ENCODE results near the gene DDX23. TPM values are rescaled to one million over a fixed set of nuclear protein-coding genes. Genes with fewer than 3 reads are reported as not detected.

The DDX23 gene
- total RNA-seq, 2 donors from 2014 or later = 98.5 to 108 TPM

- peaks cover 69% of the 10 kb centered on the region for H3K36me3 Mint-ChIP-seq (ENCODE audit: low read depth)
- 90 to 100% methylated on average over 2 of the region's 2 CpGs for WGBS, 2 experiments (ENCODE audit: insufficient coverage in 1 of 2, insufficient read length in 1 of 2)
Measured at GRCh38 chr12:48828293-48828692, 23.7 kb downstream of the DDX23 start.

GRCh38 chr12:48827513-48828096 is 24.4 kb downstream of the DDX23 start:
- no peaks in the 10 kb centered on the region for H3K4me1 ChIP-seq (ENCODE audit: control insufficient read depth, insufficient read depth, low read length)
- H3K27me3 ChIP-seq (ENCODE audit: control insufficient read depth, insufficient read depth, low read length, poor library complexity, severe bottlenecking) = no peaks in the 10 kb centered on the region
- no peaks in the 10 kb centered on the region for H3K4me1 Mint-ChIP-seq
- H3K36me3 ChIP-seq (ENCODE audit: control insufficient read depth, insufficient read depth, low read length) = peaks cover 64% of the 10 kb centered on the region
- H3K9me3 ChIP-seq (ENCODE audit: control insufficient read depth, low read length) = no peaks in the 10 kb centered on the region
- no peak overlapping the region for H3K27ac ChIP-seq (ENCODE audit: low read depth, low read length)
- DNase-seq = no peak
- no peak for TF ChIP-seq CTCF (conservative IDR thresholded peaks at IDR 0.05)
- H3K4me3 ChIP-seq (ENCODE audit: low read length) = no peak overlapping the region
- H3K4me3 Mint-ChIP-seq = no peak overlapping the region
- peaks cover 4% of the 10 kb centered on the region for H3K27me3 Mint-ChIP-seq (ENCODE audit: insufficient read depth)
- no peak overlapping the region for H3K27ac Mint-ChIP-seq
- H3K9ac ChIP-seq (ENCODE audit: extremely low read depth, low read length, poor library complexity, severe bottlenecking) = no peak overlapping the region
- H3K36me3 Mint-ChIP-seq (ENCODE audit: low read depth) = peaks cover 64% of the 10 kb centered on the region
- no peaks in the 10 kb centered on the region for H3K9me3 Mint-ChIP-seq
- 95 to 97% methylated on average over 11 to 17 of the region's 17 CpGs for whole genome bisulfite sequencing, 2 experiments (ENCODE audit: insufficient coverage in 1 of 2, insufficient read length in 1 of 2)

More at GRCh38 chr12:48828293-48828692, 23.7 kb downstream of the DDX23 start:
- no peak overlapping the region for H3K27ac Mint-ChIP-seq
- Histone ChIP-seq H3K4me3 (ENCODE audit: low read length) (no peak overlapping the region), H3K4me1 (ENCODE audit: control insufficient read depth, insufficient read depth, low read length) (no peaks in the 10 kb centered on the region), H3K36me3 (ENCODE audit: control insufficient read depth, insufficient read depth, low read length) (peaks cover 70% of the 10 kb centered on the region), H3K9ac (ENCODE audit: extremely low read depth, low read length, poor library complexity, severe bottlenecking) (no peak overlapping the region), H3K27me3 (ENCODE audit: control insufficient read depth, insufficient read depth, low read length, poor library complexity, severe bottlenecking) (no peaks in the 10 kb centered on the region), H3K27ac (ENCODE audit: low read depth, low read length) (no peak overlapping the region), H3K9me3 (ENCODE audit: control insufficient read depth, low read length) (no peaks in the 10 kb centered on the region)
- no peak for TF ChIP-seq CTCF (conservative IDR thresholded peaks at IDR 0.05)
- no peaks in the 10 kb centered on the region for H3K9me3 Mint-ChIP-seq
- no peaks in the 10 kb centered on the region for H3K4me1 Mint-ChIP-seq
- no peak overlapping the region for H3K4me3 Mint-ChIP-seq
- DNase-seq = no peak
- H3K27me3 Mint-ChIP-seq (ENCODE audit: insufficient read depth) = peaks cover 2% of the 10 kb centered on the region

- peaks cover 59% of the 10 kb centered on the region for H3K36me3 Mint-ChIP-seq (ENCODE audit: low read depth)
- peaks cover 10% of the 10 kb centered on the region for H3K27me3 Mint-ChIP-seq (ENCODE audit: insufficient read depth)
Measured at GRCh38 chr12:48827026-48827425, 24.9 kb downstream of the DDX23 start.

More at GRCh38 chr12:48827026-48827425, 24.9 kb downstream of the DDX23 start:
- Histone ChIP-seq H3K4me1 (ENCODE audit: control insufficient read depth, insufficient read depth, low read length) (no peaks in the 10 kb centered on the region), H3K9me3 (ENCODE audit: control insufficient read depth, low read length) (no peaks in the 10 kb centered on the region), H3K36me3 (ENCODE audit: control insufficient read depth, insufficient read depth, low read length) (peaks cover 58% of the 10 kb centered on the region), H3K4me3 (ENCODE audit: low read length) (no peak overlapping the region), H3K27ac (ENCODE audit: low read depth, low read length) (no peak overlapping the region), H3K9ac (ENCODE audit: extremely low read depth, low read length, poor library complexity, severe bottlenecking) (no peak overlapping the region), H3K27me3 (ENCODE audit: control insufficient read depth, insufficient read depth, low read length, poor library complexity, severe bottlenecking) (no peaks in the 10 kb centered on the region)
- DNase-seq = no peak
- 89 to 96% methylated on average over 8 of the region's 8 CpGs for WGBS, 2 experiments (ENCODE audit: insufficient coverage in 1 of 2, insufficient read length in 1 of 2)
- H3K4me3 Mint-ChIP-seq = no peak overlapping the region
- H3K9me3 Mint-ChIP-seq = no peaks in the 10 kb centered on the region
- H3K27ac Mint-ChIP-seq = no peak overlapping the region
- H3K4me1 Mint-ChIP-seq = no peaks in the 10 kb centered on the region
- no peak for TF ChIP-seq CTCF (conservative IDR thresholded peaks at IDR 0.05)

Measured in endodermal cell (in vitro differentiated cells).